Right ventricle myocardium superior (tissue), 1 donor: ENCODE measurements around the gene PPM1H. TPM values are rescaled to one million over a fixed set of nuclear protein-coding genes. Genes with fewer than 3 reads are reported as not detected.
"Not testable (repeated sequence)": the region's sequence is repeated elsewhere in the genome, so short reads cannot be mapped to it uniquely, and the experiment has no call there.

Source experiments
- ATAC-seq: fragments of 200-7000 bp; cut with Tn5 transposase; one replicate; pipeline ENCODE4 v1.9.1; 2020; ENCODE audit warnings: mild to moderate bottlenecking; ENCODE audit not compliant: poor library complexity
- DNase-seq: peaks from one replicate; pipeline ENCODE4 v3.0.0-alpha.2; 2020
- intact Hi-C: fragments of 100-400 bp; cut with DNase I; formaldehyde crosslinking; loops from one replicate; pipeline ENCODE4 v1.11.2; 2022
- total RNA-seq: library from RNA; stranded (reverse); fragmentation: NEBNext Ultra II Directional; extraction: Animal tissue kit (Norgen Biotek cat#: 25700); gene quantifications from one replicate; pipeline ENCODE4 v1.2.1, GENCODE V29; 2021
- donor health status: DM: no; HTN: yes; CAD: no; lungs with severe emphysema.

Gene PPM1H
- total RNA-seq, 1 donor from 2014 or later: 6.5 TPM

GRCh38 chr12:62886796-62887195 is 48.2 kb downstream of the PPM1H start:
- intact Hi-C loops: no loop called here
- ATAC-seq (no peak), DNase-seq (no peak)

GRCh38 chr12:62885242-62885641 is 49.7 kb downstream of the PPM1H start:
- no peak for ATAC-seq
- no peak for DNase-seq
- intact Hi-C loops: no loop called here

- ATAC-seq, intact Hi-C loops, DNase-seq: not testable (repeated sequence)
These were observed 50.1 kb downstream of the PPM1H start for GRCh38 chr12:62884832-62885231.

- no peak for ATAC-seq
These were observed 52.3 kb downstream of the PPM1H start for GRCh38 chr12:62882696-62883095.

GRCh38 chr12:62882140-62882539 is 52.8 kb downstream of the PPM1H start:
- no peak for ATAC-seq
- intact Hi-C loops: no loop called here

More at GRCh38 chr12:62882696-62883095, 52.3 kb downstream of the PPM1H start:
- no peak for DNase-seq
- intact Hi-C loops: no loop called here

GRCh38 chr12:62879691-62880090 is 55.3 kb downstream of the PPM1H start:
- no peak for ATAC-seq
- intact Hi-C loops: no loop called here

More at GRCh38 chr12:62882140-62882539, 52.8 kb downstream of the PPM1H start:
- DNase-seq: no peak

GRCh38 chr12:62879228-62879627 is 55.7 kb downstream of the PPM1H start:
- intact Hi-C loops, ATAC-seq: not testable (repeated sequence)

More at GRCh38 chr12:62879691-62880090, 55.3 kb downstream of the PPM1H start:
- no peak for DNase-seq

GRCh38 chr12:62878211-62878610 is 56.7 kb downstream of the PPM1H start:
- no peak for DNase-seq
- intact Hi-C loops: no loop called here
- no peak for ATAC-seq

More at GRCh38 chr12:62879228-62879627, 55.7 kb downstream of the PPM1H start:
- not testable (repeated sequence) for DNase-seq

- intact Hi-C loops: no loop called here
- ATAC-seq: peak; percentile 46
- no peak for DNase-seq
These were observed 57.9 kb downstream of the PPM1H start for GRCh38 chr12:62876938-62877548.

GRCh38 chr12:62873826-62874448 is 61.0 kb downstream of the PPM1H start:
- intact Hi-C loops: no loop called here
- DNase-seq (no peak), ATAC-seq (no peak)

- DNase-seq: no peak
- intact Hi-C loops: no loop called here
- no peak for ATAC-seq
These were observed 61.7 kb downstream of the PPM1H start for GRCh38 chr12:62873116-62873825.

GRCh38 chr12:62868820-62869219 is 66.1 kb downstream of the PPM1H start:
- ATAC-seq (no peak), DNase-seq (no peak)
- intact Hi-C loops: no loop called here

GRCh38 chr12:62866451-62867082 is 68.4 kb downstream of the PPM1H start:
- DNase-seq (no peak), ATAC-seq (peak; percentile 60)
- intact Hi-C loops: no loop called here

- DNase-seq (no peak), ATAC-seq (no peak)
- intact Hi-C loops: no loop called here
These were observed 69.0 kb downstream of the PPM1H start for GRCh38 chr12:62865937-62866336.

GRCh38 chr12:62865065-62865464 is 69.9 kb downstream of the PPM1H start:
- ATAC-seq (peak; percentile 47), DNase-seq (no peak)
- intact Hi-C loops: no loop called here

GRCh38 chr12:62862259-62862881 is 72.6 kb downstream of the PPM1H start:
- ATAC-seq (no peak), DNase-seq (no peak)
- intact Hi-C loops: no loop called here

GRCh38 chr12:62861586-62861985 is 73.4 kb downstream of the PPM1H start:
- intact Hi-C loops: no loop called here
- ATAC-seq (peak; percentile 60), DNase-seq (no peak)

- intact Hi-C loops: no loop called here
- no peak for DNase-seq
- ATAC-seq: peak; percentile 17
These were observed 74.2 kb downstream of the PPM1H start for GRCh38 chr12:62860501-62861411.
